Measurements from ENCODE around the gene CCNH.

The CCNH gene

GRCh38 chr5:87347841-87348240, 64.9 kb downstream of the CCNH start:
- TF ChIP-seq CTCF (conservative IDR thresholded peaks at IDR 0.05; ENCODE audit: low read depth, low read length) = no peak
- no peak overlapping the region for H3K4me3 ChIP-seq (ENCODE audit: low read length)
- DNase-seq (ENCODE audit: low read depth) = peak; percentile 41

GRCh38 chr5:87347272-87347671, 65.5 kb downstream of the CCNH start:
- no peak for DNase-seq (ENCODE audit: low read depth)
- no peak for TF ChIP-seq CTCF (conservative IDR thresholded peaks at IDR 0.05; ENCODE audit: low read depth, low read length)
- H3K4me3 ChIP-seq (ENCODE audit: low read length) = no peak overlapping the region
